Activated CD4-positive, alpha-beta T cell treated with anti-CD3 and anti-CD28 coated beads for 1 hour (primary cell): ENCODE data around the gene RIPOR2.
"Not testable (repeated sequence)": the region's sequence is repeated elsewhere in the genome, so short reads cannot be mapped to it uniquely, and the experiment has no call there.

ENCODE experiments used
- DNase-seq: peaks from one replicate; pipeline ENCODE4 v3.0.0-alpha.2; 2020

RIPOR2 gene

GRCh38 chr6:24902782-24903181, 33.0 kb downstream of the RIPOR2 start:
- no peak for DNase-seq

GRCh38 chr6:24901698-24902328, 33.9 kb downstream of the RIPOR2 start:
- DNase-seq: no peak

- DNase-seq: no peak
Observed at GRCh38 chr6:24900917-24901697, 34.7 kb downstream of the RIPOR2 start.

GRCh38 chr6:24899997-24900325, 35.8 kb downstream of the RIPOR2 start:
- no peak for DNase-seq

- DNase-seq: no peak
Observed at GRCh38 chr6:24899136-24899996, 36.4 kb downstream of the RIPOR2 start.

- DNase-seq: no peak
Observed at GRCh38 chr6:24898676-24899075, 37.1 kb downstream of the RIPOR2 start.

GRCh38 chr6:24897186-24897585, 38.6 kb downstream of the RIPOR2 start:
- DNase-seq: no peak

- DNase-seq: no peak
Observed at GRCh38 chr6:24893342-24893850, 42.4 kb downstream of the RIPOR2 start.

GRCh38 chr6:24891004-24891403, 44.8 kb downstream of the RIPOR2 start:
- DNase-seq: no peak

- DNase-seq: no peak
Observed at GRCh38 chr6:24890471-24890870, 45.3 kb downstream of the RIPOR2 start.

GRCh38 chr6:24888715-24889370, 46.9 kb downstream of the RIPOR2 start:
- DNase-seq: no peak

GRCh38 chr6:24887545-24888140, 48.1 kb downstream of the RIPOR2 start:
- no peak for DNase-seq

- no peak for DNase-seq
Observed at GRCh38 chr6:24883618-24884017, 52.1 kb downstream of the RIPOR2 start.

- DNase-seq: no peak
Observed at GRCh38 chr6:24882835-24883555, 52.8 kb downstream of the RIPOR2 start.

- DNase-seq: no peak
Observed at GRCh38 chr6:24882295-24882694, 53.5 kb downstream of the RIPOR2 start.

- DNase-seq: no peak
Observed at GRCh38 chr6:24881376-24881775, 54.4 kb downstream of the RIPOR2 start.

- no peak for DNase-seq
Observed at GRCh38 chr6:24880451-24880850, 55.3 kb downstream of the RIPOR2 start.

- DNase-seq: no peak
Observed at GRCh38 chr6:24879351-24879750, 56.4 kb downstream of the RIPOR2 start.

GRCh38 chr6:24877747-24878146, 58.0 kb downstream of the RIPOR2 start:
- DNase-seq: not testable (repeated sequence)

GRCh38 chr6:24876499-24877465, 59.0 kb downstream of the RIPOR2 start:
- DNase-seq: no peak

- no peak for DNase-seq
Observed at GRCh38 chr6:24875534-24875901, 60.2 kb downstream of the RIPOR2 start.
